NOMO-1 treated with DMSO at 0.1 percent for 48 hours (cell line): ENCODE data around the gene ARID5B.

Experiments used
- DNase-seq: peaks from one replicate; lab custom pipeline; 2025; ENCODE audit not compliant: unreplicated experiment; lab: John Stamatoyannopoulos, UW

ARID5B gene

DNA sequence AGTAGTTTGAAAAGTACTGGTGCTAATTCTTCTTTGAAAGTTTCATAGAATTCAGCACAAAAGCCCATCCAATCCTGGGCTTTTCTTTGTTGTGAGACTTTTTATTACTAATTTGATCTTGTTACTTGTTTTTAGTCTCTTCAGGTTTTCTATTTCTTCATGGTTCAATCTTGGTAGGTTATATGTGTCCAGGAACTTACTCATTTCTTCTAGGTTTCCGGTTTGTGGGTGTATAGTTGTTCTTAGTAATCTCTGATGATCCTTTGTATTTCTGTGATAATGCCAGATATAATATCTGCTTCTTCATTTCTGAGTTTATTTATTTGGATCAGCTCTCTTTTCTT lies 219.7 kb downstream of the ARID5B start:
- DNase-seq: no peak

DNA sequence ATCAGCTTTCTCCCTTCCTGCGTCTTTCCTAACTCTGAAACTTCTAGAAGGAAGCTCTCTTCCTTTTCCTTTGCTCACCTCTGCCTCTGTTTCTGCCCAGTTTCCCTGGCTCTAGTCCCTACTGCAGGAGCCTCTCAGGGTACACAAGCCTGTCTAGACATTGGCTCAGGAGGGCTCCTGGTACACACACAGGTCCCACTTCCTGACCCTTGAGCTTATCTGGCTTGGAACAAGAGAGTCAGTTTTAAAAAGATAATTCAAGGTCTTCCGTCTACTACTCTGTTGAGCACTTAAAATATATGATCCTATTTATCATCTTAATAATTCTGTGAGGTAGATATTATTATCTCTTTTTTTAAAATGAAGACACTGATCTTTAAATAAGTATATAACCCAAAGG lies 226.5 kb downstream of the ARID5B start:
- DNase-seq: no peak

DNA sequence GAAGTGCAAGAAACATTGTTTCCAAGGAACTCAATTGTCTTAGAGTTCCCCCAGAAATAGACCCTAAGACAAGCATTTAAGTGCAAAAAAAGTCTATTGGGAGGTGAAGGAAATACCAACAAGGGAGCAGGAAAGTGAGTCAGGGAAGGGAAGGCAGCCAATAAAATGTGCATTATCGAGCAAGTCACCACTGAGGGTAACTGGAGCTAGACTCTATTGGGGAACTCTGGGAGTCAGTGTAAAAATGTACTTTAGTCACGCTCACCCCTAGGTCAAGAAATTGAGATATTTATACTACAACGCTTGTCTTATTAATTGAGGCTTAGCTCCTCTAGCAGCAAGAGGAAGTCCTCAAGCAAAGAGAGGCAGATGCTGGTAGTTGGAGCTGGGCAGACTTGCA lies 229.4 kb downstream of the ARID5B start:
- no peak for DNase-seq

DNA sequence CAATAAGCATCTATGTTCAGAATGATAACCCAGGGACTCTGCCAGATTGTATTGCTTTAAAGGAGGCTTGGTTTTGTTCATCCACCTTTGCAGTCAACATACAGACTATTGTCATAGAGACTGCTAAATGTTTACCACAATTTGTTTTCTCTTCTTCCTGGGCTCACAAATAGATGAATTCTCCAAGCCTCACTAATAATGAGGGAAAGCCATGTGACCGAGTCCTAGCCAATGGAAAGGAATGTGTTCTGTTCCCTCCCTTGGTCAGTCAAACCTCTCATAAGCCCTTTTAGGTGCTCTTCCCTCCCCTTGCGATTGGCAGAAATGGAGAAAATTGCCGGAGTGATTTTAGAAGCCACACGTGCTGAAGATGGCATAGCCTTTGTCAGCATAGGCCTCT lies 230.2 kb downstream of the ARID5B start:
- no peak for DNase-seq

DNA sequence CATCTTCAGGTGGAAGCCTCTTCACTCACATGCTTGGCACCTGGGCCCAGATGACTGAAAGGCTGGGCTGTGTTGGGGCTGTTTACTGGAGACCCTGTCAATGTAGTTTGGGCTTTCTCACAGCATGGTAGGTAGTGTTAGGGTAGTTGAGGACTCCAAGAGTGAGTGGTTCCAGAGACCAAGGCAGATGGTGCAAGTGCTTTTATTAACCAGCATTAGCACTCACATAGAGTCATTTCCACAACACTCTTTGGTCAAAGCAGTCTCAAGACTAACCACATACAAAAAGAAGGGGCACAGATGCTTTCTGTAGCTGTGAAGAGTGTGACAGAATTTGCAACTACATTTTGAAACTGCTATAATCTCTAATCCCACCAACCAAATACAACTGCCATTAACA lies 232.1 kb downstream of the ARID5B start:
- no peak for DNase-seq

DNA sequence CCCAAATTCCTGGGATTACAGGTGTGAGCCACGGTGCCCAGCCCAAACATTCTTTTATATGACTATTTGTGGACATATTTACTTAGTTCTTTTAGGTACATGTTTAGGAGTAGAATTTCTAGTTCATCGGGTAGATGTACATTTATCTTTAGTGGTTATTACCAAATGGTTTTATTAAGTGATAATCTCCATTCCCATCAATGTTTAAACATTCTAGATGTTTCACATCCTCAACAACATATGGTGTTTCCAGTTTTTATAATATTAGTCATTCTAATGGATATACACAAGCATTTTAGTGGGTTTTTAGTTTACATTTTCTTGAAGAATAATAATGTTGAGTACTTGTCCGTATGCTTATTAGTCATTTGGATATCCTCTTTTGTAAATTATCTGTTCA lies 235.4 kb downstream of the ARID5B start:
- DNase-seq: no peak
